Activated CD8-positive, alpha-beta memory T cell treated with anti-CD3 and anti-CD28 coated beads for 36 hours (primary cell): ENCODE data around the gene HK3. TPM values are rescaled to one million over a fixed set of nuclear protein-coding genes. Genes with fewer than 3 reads are reported as not detected.

Source experiments
- CTCF ChIA-PET: fragments of 350-600 bp; sonication (Branson Sonifier 250); formaldehyde crosslinking; loops from one replicate; lab custom pipeline; 2021; ENCODE audit warnings: antibody characterized with exemption; lab: Charles Lee
- POLR2A ChIA-PET: fragments of 350-600 bp; sonication (Branson Sonifier 250); formaldehyde crosslinking; loops from one replicate; lab custom pipeline; 2021; ENCODE audit warnings: antibody characterized with exemption; lab: Charles Lee
- total RNA-seq, 2 experiments: library from RNA; stranded (reverse); gene quantifications; one replicate each; pipeline ENCODE4 v1.2.3, GENCODE V29; 2021

The HK3 gene
- total RNA-seq, 2 experiments from 2014 or later, result 0.06 TPM; not detected in 1

DNA sequence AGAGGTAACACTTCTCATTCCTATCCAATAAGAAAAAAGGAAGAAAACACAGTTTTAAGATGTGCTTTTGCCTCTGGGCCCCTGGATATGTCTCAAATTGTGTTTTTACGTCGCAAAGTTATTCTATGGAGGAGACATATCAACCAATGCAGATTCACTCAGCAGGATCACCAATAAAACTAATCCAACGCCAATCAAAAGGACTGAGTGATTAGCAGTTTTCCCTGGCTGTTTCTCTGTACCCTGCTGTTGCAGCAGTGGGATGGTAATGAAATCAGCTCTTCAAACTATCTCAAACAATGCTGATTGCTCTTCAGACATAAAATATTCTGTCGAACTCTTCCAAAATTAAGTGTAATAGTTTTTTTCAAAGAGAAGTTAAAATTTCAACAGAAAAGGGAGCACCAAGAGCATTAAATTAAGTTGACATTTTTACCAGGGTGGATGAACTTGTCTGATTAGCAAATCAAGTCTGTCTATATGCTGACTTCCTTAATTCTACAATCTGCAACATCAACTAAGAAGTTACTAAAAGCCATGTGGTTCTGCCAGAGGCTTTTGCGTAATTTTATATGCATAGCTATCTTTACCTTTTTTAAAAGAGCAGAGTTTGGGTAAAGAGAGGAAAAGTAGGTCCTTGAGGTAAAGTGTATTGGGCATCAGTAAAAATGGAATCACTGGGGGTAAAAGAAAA, 9.7 kb upstream of the HK3 start:
- CTCF ChIA-PET, result interaction anchor here (1.1 kb wide), 1 partner anchor 36 kb away, joined by 4 read pairs; no protein-coding TSS in a partner anchor

GRCh38 chr5:176906796-176907195, 7.7 kb upstream of the HK3 start:
- ChIA-PET POLR2A (no interaction called here), CTCF (no interaction called here)

More for the DNA sequence above, 9.7 kb upstream of the HK3 start:
- POLR2A ChIA-PET, result no interaction called here

DNA sequence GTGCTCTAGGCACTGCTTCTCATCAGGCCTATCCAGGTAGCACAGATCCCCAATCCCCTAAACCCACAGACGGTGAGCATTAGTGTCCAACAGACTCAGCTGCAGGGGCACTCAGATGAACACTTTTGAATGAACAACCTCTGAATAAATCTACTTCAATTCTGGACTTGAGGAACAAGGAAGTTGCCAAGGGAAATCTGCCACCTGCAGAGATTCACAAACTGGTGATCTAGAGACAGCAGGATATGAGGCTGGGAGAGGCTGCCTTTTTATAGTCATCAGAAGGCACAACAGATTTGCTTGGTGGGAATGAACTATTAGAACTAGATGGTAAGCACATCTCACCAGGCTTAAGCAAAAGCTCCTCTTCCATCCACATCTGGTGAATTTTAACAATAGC, 7.0 kb upstream of the HK3 start:
- CTCF ChIA-PET, result no interaction called here
- POLR2A ChIA-PET, result no interaction called here

- CTCF ChIA-PET, result interaction anchor here (1.0 kb wide), 1 partner anchor 12 kb away, joined by 9 read pairs; no protein-coding TSS in a partner anchor
These were observed 5.1 kb upstream of the HK3 start for GRCh38 chr5:176904276-176904675.

GRCh38 chr5:176902911-176903664, 3.9 kb upstream of the HK3 start:
- ChIA-PET CTCF (interaction anchor here (0.5 to 1.1 kb wide), 3 partner anchors 13 to 242 kb away, joined by 3 to 9 read pairs (median 6); no protein-coding TSS in a partner anchor), POLR2A (no interaction called here)

More at GRCh38 chr5:176904276-176904675, 5.1 kb upstream of the HK3 start:
- POLR2A ChIA-PET, result no interaction called here

DNA sequence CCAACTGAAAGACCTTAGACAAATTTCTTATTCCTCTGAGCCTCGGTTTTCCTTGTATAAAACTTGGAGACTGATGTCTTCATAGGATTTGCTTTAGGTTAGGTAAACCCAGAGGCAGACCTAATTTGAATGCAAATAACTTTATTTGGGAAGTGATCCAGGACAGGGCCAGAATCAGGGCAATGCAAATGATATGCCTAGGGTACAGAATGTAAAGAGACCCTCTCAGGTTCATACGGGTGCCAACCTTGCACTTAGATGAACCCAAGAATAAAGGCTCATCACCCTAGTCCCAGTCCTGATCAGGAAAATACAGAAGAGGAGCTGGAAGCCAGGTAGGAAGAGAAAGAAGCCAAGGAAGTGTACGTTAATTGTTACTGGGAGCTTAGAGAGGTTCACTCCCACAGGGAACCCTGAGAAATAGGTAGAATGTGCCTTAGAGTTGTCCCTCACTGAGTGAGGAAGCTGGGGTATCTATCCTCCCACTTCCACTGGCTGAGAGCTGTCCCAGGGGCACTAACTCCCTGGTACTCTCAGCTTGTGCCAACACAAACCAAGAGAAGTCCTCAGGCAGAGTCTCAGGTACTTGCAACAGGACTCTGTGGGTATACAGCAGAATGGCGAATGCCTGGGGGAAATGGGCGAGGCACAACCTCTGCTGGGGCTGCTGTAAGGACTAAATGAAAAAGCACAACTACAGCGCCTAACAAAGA, 3.1 kb upstream of the HK3 start:
- POLR2A ChIA-PET, result interaction anchor here (0.6 kb wide), 1 partner anchor 247 kb away, joined by 5 read pairs; no protein-coding TSS in a partner anchor
- CTCF ChIA-PET, result interaction anchor here (0.6 to 1.6 kb wide), 3 partner anchors 8 to 331 kb away, joined by 3 to 6 read pairs (median 4); no protein-coding TSS in a partner anchor

DNA sequence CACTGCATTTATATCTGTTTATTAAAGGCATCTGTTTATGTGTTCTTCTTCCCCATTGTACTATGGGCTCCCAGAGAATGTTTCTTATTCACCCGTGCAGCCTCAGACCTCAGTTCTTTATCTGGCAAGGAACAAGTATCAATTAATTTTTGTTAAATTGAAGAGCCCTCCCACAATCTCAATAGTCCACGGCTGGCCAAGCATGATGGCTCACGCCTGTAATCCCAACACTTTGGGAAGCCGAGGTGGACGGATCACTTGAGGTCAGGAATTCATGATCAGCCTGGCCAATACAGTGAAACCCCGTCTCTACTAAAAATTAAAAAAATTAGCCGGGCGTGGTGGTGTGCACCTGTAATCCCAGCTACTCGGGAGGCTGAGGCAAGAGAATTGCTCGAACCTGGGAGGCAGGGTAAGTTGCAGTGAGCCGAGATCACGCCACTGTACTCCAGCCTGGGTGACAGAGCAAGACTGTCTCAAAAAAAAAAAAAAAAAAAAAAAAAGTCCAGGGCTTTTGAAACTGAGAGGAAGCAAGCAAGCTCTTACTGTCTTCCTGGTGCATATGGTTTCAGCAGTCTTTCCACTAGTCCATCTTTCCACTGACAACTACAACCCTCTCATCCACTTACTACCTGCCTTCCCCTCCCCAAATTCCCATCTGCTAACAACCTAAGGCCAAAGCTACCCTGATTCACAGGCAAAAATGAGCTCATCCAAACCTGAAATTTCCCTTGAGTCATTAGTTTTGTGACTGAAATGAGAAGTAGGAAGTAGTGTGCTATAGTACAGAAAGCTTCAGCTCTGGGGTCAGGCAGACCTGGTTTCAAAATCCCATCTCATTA, 2.3 kb upstream of the HK3 start:
- ChIA-PET CTCF (interaction anchor here (0.6 to 1.6 kb wide), 4 partner anchors 9 to 330 kb away, joined by 3 to 6 read pairs (median 4); no protein-coding TSS in a partner anchor), POLR2A (interaction anchor here (0.6 kb wide), 1 partner anchor 246 kb away, joined by 5 read pairs; no protein-coding TSS in a partner anchor)

DNA sequence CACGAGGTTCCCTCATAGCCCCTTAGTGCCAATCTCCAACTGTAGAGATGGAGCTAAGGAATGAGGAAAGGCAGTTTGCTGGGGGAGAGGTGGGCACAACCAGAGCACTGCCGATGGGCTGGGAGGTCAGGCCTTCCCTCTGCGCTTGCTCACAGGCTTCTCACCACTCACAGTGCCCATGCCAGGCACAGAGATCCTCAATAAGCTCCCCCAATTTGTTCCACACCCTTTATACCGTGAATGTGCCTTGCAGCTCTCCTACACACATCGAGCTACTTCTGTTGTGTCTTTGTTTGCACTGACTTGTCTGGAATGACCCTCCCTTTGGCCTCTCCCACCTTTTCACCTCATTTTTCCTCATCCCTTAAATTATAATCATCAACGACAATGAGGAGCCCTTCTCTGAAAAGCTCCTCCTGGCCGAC, 1.6 kb upstream of the HK3 start:
- ChIA-PET CTCF (interaction anchor here (1.2 to 1.6 kb wide), 2 partner anchors 10 to 240 kb away, joined by 3 read pairs; no protein-coding TSS in a partner anchor), POLR2A (no interaction called here)

GRCh38 chr5:176899946-176900779, 1.0 kb upstream of the HK3 start:
- CTCF ChIA-PET, result interaction anchor here (1.2 kb wide), 1 partner anchor 240 kb away, joined by 3 read pairs; no protein-coding TSS in a partner anchor

GRCh38 chr5:176897263-176897662, 1.9 kb downstream of the HK3 start:
- ChIA-PET CTCF (no interaction called here), POLR2A (no interaction called here)

More at GRCh38 chr5:176899946-176900779, 1.0 kb upstream of the HK3 start:
- POLR2A ChIA-PET, result no interaction called here

GRCh38 chr5:176895831-176896230, 3.3 kb downstream of the HK3 start:
- ChIA-PET POLR2A (no interaction called here), CTCF (no interaction called here)

DNA sequence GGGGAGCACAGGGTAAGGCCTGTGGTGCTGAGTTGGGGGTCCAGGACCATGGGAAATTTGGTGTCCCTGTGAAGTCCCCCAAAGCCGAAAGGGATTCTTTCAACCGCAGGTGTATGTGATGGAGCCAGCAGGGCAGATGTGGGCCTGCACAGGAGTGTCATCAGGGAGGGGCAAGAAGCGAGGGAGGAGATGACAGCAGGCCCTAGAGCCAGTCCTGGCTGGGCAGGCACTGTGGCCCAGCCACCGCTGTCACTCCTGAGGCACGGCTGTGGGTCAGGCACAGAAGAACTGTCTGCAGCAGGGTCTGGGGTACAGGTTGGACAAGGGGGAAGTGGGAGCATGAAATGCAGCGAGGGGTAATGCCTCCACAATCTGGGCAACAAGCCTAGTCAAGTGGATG, 4.8 kb downstream of the HK3 start:
- POLR2A ChIA-PET, result no interaction called here
- CTCF ChIA-PET, result no interaction called here

DNA sequence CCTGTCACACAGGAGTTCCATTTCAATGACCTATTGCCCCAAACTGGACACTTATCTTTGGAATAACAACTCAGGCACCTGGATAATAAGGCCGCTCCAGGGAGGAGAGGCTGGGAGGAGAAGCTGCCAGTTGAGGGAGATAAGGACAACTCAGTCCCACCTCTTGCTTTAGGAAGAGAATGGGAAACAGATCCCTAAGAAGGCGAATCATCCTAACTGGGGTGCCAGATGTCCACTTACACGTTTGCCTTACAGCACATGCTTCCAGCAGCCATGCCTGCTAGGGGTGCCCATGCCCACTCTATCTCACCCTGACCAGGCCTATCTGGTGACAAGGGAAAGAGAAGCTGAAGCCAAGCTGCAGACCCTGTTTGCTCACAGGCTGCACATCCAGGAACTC, 6.5 kb downstream of the HK3 start:
- ChIA-PET CTCF (no interaction called here), POLR2A (interaction anchor here (0.6 kb wide), 1 partner anchor 137 kb away, joined by 3 read pairs; no protein-coding TSS in a partner anchor)

DNA sequence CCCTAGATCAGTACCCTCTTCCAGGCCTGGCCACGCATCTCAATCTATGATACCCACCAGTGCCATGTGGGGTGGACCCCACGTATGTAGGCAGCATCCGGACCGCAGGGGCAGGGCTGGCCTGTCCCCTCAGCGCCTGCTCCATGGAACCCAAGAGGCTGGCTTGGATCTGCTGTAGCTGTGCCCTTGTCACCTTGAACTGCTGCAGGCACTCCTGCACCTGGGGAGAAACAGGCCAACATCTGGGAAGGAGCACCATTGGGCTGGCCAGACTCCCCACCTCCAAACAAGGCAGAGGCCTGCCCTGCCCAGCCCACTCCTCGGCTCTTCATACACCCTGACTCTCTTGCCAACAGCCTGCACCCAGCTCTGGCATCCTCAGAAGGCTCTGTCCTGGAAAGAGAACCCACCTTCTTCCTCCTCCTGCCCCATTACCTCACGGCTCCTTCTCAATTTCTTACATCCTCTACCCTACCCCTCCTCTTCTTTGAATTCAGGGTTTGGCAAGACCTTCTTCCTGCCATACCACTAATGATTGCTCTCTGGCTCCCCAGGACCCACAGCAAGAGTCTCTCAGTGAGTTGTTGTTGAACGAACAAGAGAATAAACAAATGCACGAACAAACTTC, 7.7 kb downstream of the HK3 start:
- POLR2A ChIA-PET, result no interaction called here

DNA sequence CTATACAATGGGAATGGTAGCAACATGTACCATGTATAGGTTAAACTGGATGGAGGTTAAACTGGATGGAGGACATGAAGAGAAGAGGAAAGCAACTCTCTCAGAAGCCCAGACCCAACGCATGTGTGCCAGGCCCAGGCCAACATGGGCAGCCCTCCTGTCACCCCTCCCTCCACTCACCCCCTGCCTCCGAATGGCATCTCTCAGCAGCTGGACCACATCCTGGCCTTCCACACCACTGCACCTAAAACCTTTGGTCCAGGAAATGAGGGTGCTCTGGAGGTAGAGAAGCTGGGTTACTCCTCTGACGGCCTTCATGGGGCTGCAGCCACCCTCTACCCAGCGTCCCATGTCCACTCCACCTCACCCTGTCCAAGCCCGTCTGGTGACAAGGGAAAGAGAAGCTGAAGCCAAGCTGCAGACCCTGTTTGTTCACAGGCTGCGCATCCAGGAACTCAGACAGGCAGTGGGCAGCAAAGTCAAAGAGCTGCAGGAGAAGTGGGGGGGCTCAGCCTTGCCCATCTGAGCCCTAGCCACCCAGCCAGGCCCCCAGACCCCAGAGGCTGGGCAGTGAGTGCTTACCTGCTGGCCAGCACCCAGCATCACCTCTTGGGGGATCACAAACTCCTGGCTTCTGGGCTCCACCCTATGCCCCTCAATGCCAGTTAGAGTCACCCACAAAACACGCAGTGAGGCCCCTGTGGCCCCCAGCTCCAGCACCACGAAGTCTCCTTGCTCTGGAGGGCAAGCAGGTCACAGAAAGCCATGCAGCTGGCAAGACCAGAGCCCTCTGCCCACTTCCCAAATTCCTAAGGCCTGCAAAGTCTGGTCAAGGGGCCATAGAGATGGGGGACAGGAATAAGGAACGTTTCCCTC, 8.5 kb downstream of the HK3 start:
- CTCF ChIA-PET, result no interaction called here
- POLR2A ChIA-PET, result no interaction called here

More for the DNA sequence above, 7.7 kb downstream of the HK3 start:
- CTCF ChIA-PET, result no interaction called here
